Renal cortical epithelial cell (primary cell): ENCODE results near the gene MIB2. TPM values are rescaled to one million over a fixed set of nuclear protein-coding genes. Genes with fewer than 3 reads are reported as not detected.

Experiments used
- DNase-seq: peaks from one replicate; pipeline ENCODE4 v3.0.0-alpha.2; 2011; ENCODE audit warnings: low read depth
- total RNA-seq: library from RNA; depleted of rRNA; stranded (reverse); fragments of >200 nt; gene quantifications from 2 replicates; pipeline ENCODE4 v1.2.3, GENCODE V29; 2014

Gene MIB2
- total RNA-seq, 1 donor from 2014 or later, result 68.2 TPM

GRCh38 chr1:1598051-1598719 is 17.1 kb upstream of the MIB2 start:
- DNase-seq, result no peak

- DNase-seq, result no peak
These were observed 16.6 kb upstream of the MIB2 start for GRCh38 chr1:1598720-1599029.

- DNase-seq, result no peak
These were observed 16.0 kb upstream of the MIB2 start for GRCh38 chr1:1599030-1599934.

GRCh38 chr1:1599935-1600860 is 15.1 kb upstream of the MIB2 start, which contains the start of gene FNDC10:
TSS of gene FNDC10 (minus strand) at chr1:1600135. CDS start at chr1:1600015, 120 bp downstream.
- no peak for DNase-seq

GRCh38 chr1:1600861-1601563 is 14.3 kb upstream of the MIB2 start:
- DNase-seq, result no peak

- DNase-seq, result no peak
These were observed 13.6 kb upstream of the MIB2 start for GRCh38 chr1:1601564-1602303.

- no peak for DNase-seq
These were observed 12.9 kb upstream of the MIB2 start for GRCh38 chr1:1602304-1602967.

- DNase-seq, result no peak
These were observed 12.3 kb upstream of the MIB2 start for GRCh38 chr1:1602968-1603506.

GRCh38 chr1:1603671-1604373 is 11.5 kb upstream of the MIB2 start:
- no peak for DNase-seq

- no peak for DNase-seq
These were observed 10.8 kb upstream of the MIB2 start for GRCh38 chr1:1604374-1605033.

- DNase-seq, result no peak
These were observed 10.2 kb upstream of the MIB2 start for GRCh38 chr1:1605034-1605591.

DNA sequence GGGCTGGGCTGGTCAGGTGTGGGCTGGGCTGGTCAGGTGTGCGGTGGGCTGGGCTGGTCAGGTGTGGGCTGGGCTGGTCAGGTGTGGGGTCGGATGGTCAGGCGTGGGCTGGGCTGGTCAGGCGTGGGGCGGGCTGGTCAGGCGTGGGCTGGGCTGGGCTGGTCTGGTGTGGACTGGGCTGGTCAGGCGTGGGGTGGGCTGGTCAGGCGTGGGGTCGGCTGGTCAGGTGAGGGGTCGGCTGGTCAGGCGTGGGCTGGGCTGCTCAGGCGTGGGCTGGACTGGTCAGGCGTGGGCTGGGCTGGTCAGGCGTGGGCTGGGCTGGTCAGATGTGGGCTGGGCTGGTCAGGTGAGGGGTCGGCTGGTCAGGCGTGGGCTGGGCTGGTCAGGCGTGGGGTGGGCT is 9.6 kb upstream of the MIB2 start:
- DNase-seq, result no peak

GRCh38 chr1:1606232-1606631 is 9.1 kb upstream of the MIB2 start:
- no peak for DNase-seq

DNA sequence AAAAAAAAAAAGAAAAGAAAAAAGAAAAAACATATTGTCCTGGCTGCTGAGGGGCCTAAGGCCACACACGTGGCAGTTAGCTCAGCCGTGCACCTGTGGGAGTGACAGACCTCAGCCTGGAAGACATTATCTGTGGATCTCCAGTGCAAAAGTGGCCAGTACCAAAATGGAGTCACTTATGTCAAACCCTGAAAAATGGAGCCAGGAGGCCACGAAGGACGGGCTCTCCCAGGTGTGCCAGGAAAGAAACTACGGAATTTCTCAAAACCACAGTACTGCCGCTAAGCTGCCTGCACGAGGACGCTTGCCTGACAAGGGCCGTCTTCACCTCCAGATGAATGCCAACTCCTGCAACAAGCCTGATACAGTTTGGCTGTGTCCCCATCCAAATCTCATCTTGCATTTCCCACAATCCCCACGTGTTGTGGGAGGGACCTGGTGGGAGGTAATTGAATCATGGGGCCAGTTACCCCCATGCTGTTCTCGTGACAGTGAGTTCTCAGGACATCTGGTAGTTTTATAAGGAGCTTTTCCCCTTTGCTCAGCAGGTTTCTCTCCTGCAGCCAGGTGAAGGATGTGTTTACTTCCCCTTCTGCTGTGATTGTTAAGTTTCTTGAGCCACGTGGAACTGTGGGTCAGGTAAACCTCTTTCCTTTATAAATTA is 5.3 kb upstream of the MIB2 start:
- DNase-seq, result no peak

DNA sequence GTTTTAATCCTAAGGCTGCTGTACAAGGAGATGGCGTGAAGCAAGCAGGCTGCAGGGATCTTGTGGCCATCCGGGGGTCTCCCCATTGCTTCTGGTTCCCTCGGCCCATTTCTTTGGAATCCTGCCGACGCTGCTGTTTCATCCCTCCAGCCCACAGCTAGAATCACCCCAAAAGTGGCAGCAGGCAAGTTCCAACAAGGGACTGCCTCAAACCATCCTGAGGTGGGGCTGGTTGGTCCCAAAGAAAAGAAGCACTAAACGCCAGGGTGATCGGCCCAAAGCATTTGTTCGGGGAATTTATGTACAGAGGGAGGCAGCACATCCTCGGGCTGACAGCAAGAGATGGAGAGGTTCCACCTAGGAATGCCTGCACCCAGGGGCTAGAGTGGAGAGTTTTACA is 4.5 kb upstream of the MIB2 start:
- no peak for DNase-seq

DNA sequence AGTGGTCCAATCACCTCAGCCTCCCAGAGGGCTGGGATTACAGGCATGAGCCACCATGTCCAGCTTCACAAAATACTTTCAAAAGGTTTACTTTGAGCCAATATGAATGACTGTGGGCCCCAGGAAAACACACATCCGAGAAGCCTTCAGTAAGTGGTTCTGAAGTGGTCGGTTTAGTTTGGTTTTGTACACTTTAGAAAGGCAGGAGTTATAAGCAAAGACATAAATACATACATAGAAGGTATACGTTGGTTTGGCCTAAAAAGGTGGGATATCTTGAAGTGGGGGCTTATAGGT is 3.2 kb upstream of the MIB2 start:
- DNase-seq, result no peak

- DNase-seq, result no peak
These were observed 1.7 kb upstream of the MIB2 start for GRCh38 chr1:1613509-1614082.
